ENCODE data around the gene ACTL6B. TPM values are rescaled to one million over a fixed set of nuclear protein-coding genes. Genes with fewer than 3 reads are reported as not detected.
A peak's percentile ranks its signal among the peaks of the same experiment; 100 is the strongest.

The ACTL6B gene
- total and polyA plus RNA-seq, 8 donors: 0.23 to 7.7 (median 0.62) TPM

GRCh38 chr7:100632951-100633717 is 23.1 kb downstream of the ACTL6B start:
- ATAC-seq (peak; percentile 80 to 85 (median 82)), DNase-seq (peak in 4 of 6 donors; percentile 26 to 82 (median 70)), FAIRE-seq (no peak)
- peak in 1 of 4 donors; percentile 13 for TF ChIP-seq CTCF (IDR thresholded peaks at IDR 0.05)
- Histone ChIP-seq H3K4me1 (no peaks in the 10 kb centered on the region), H3K36me3 (no peaks in the 10 kb centered on the region), H3K9me3 (no peaks in the 10 kb centered on the region), H3K27ac (no peak overlapping the region), H3K4me3 (peak overlapping the region; percentile 2 to 63 (median 26)), H3K27me3 (no peaks in the 10 kb centered on the region)
- intact Hi-C loops (cut with DNase I): no loop called here
- 29 to 30% methylated on average over 56 to 72 of the region's 72 CpGs for WGBS, 2 donors

GRCh38 chr7:100630066-100630465 is 26.2 kb downstream of the ACTL6B start:
- Histone ChIP-seq H3K4me3 (no peak overlapping the region), H3K27ac (no peak overlapping the region), H3K9me3 (no peaks in the 10 kb centered on the region), H3K36me3 (no peaks in the 10 kb centered on the region), H3K4me1 (no peaks in the 10 kb centered on the region), H3K27me3 (no peaks in the 10 kb centered on the region)
- DNase-seq (no peak), ATAC-seq (no peak), FAIRE-seq (no peak)
- WGBS, 2 donors: 86 to 92% methylated on average over 4 of the region's 4 CpGs
- no peak for TF ChIP-seq CTCF (IDR thresholded peaks at IDR 0.05)
- intact Hi-C loops (cut with DNase I): no loop called here

GRCh38 chr7:100629117-100629716 is 27.0 kb downstream of the ACTL6B start:
- FAIRE-seq: no peak
- 73 to 82% methylated on average over 11 of the region's 11 CpGs for WGBS, 2 donors
- no peaks in the 10 kb centered on the region for H3K4me1 ChIP-seq
- H3K36me3 ChIP-seq: no peaks in the 10 kb centered on the region
- ATAC-seq: peak in 2 of 4 donors; percentile 24 to 27
- intact Hi-C loops (cut with DNase I): no loop called here
- no peak for TF ChIP-seq CTCF (IDR thresholded peaks at IDR 0.05)
- H3K4me3 ChIP-seq: no peak overlapping the region
- H3K9me3 ChIP-seq: no peaks in the 10 kb centered on the region
- H3K27me3 ChIP-seq: no peaks in the 10 kb centered on the region
- DNase-seq: no peak
- H3K27ac ChIP-seq: no peak overlapping the region

- Histone ChIP-seq H3K4me3 (no peak overlapping the region), H3K4me1 (no peaks in the 10 kb centered on the region), H3K36me3 (no peaks in the 10 kb centered on the region), H3K27ac (no peak overlapping the region), H3K27me3 (no peaks in the 10 kb centered on the region), H3K9me3 (no peaks in the 10 kb centered on the region)
- no peak for FAIRE-seq
- WGBS, 2 donors: 81 to 85% methylated on average over 21 of the region's 21 CpGs
- no peak for TF ChIP-seq CTCF (IDR thresholded peaks at IDR 0.05)
- DNase-seq: no peak
- intact Hi-C loops (cut with DNase I): no loop called here
- no peak for ATAC-seq
Measured at GRCh38 chr7:100627238-100627549, 29.1 kb downstream of the ACTL6B start.
